ENCODE results near the gene PAX8. TPM values are rescaled to one million over a fixed set of nuclear protein-coding genes. Genes with fewer than 3 reads are reported as not detected.
"Not testable (repeated sequence)": the region's sequence is repeated elsewhere in the genome, so short reads cannot be mapped to it uniquely, and the experiment has no call there.

Gene PAX8
- total and polyA plus RNA-seq, 10 of the 15 experiments (the other 5 are each of a cell fraction or from before 2014, with no cell fraction given): 0.16 to 2.5 (median 0.97) TPM

- TF ChIP-seq IRF5 (IDR thresholded peaks at IDR 0.05; ENCODE audit: borderline replicate concordance) (no peak), RBBP5 (conservative IDR thresholded peaks at IDR 0.05) (no peak), TARDBP (IDR thresholded peaks at IDR 0.05; ENCODE audit: borderline replicate concordance) (no peak), MEF2A (IDR thresholded peaks at IDR 0.05; ENCODE audit: insufficient read depth, low read depth, low read length) (no peak), SIN3A (IDR thresholded peaks at IDR 0.05; ENCODE audit: low read depth, low read length) (no peak), POLR2AphosphoS2 (IDR thresholded peaks at IDR 0.05; ENCODE audit: low read depth, low read length) (no peak)
Observed at GRCh38 chr2:113291191-113291590, 12.5 kb upstream of the PAX8 start (continued).

- ATAC-seq; H2AFZ ChIP-seq (ENCODE audit: control insufficient read depth, low read depth, low read length); in situ Hi-C loops (cut with MboI); intact Hi-C loops (cut with micrococcal nuclease; ENCODE audit: unreplicated experiment); H3K27me3 ChIP-seq (replicated peaks in 1 of 2; ENCODE audit: control insufficient read depth in 2 of 2, insufficient read depth in 2 of 2, low read length in 1 of 2); CTCF ChIA-PET; DNase-seq (ENCODE audit: low read depth, low spot score); H3K4me1 ChIP-seq (ENCODE audit: control insufficient read depth, insufficient read depth, low read length); RAD21 ChIA-PET (ENCODE audit: unreplicated experiment); H3K4me2 ChIP-seq (ENCODE audit: control insufficient read depth, insufficient read depth); BruUV-seq (replicated peaks); H3K79me2 ChIP-seq (ENCODE audit: control insufficient read depth, insufficient read depth, low read length); H3K9ac ChIP-seq (ENCODE audit: control insufficient read depth, insufficient read depth, low read length); FAIRE-seq; H3K27ac ChIP-seq (ENCODE audit: control insufficient read depth, insufficient read depth); POLR2A ChIA-PET; SMC1A ChIA-PET (ENCODE audit: uncharacterized antibody, unreplicated experiment); H4K20me1 ChIP-seq (ENCODE audit: control insufficient read depth, insufficient read depth); H3K9me3 ChIP-seq (replicated peaks; ENCODE audit: control insufficient read depth, insufficient read depth, low read length); H3K36me3 ChIP-seq (ENCODE audit: control insufficient read depth in 2 of 2, insufficient read depth in 2 of 2, low read length in 1 of 2); H3K4me3 ChIP-seq: not testable (repeated sequence)
- WGBS (ENCODE audit: insufficient coverage, insufficient replicate concordance, low lambda C conversion rate, missing lambda C conversion rate): 37% methylated on average over 5 of the region's 5 CpGs
Observed at GRCh38 chr2:113288674-113289149, 10.0 kb upstream of the PAX8 start.

- CTCF ChIA-PET: interaction anchor here (1.0 kb wide), 1 partner anchor 84 kb away, joined by 4 read pairs; no protein-coding TSS in a partner anchor
- H3K4me2 ChIP-seq (ENCODE audit: control insufficient read depth, insufficient read depth); H3K4me1 ChIP-seq (ENCODE audit: control insufficient read depth, insufficient read depth, low read length); BruUV-seq (replicated peaks); ATAC-seq; H3K36me3 ChIP-seq (ENCODE audit: control insufficient read depth in 2 of 2, insufficient read depth in 2 of 2, low read length in 1 of 2); H3K27ac ChIP-seq (ENCODE audit: control insufficient read depth, insufficient read depth); in situ Hi-C loops (cut with MboI); H3K79me2 ChIP-seq (ENCODE audit: control insufficient read depth, insufficient read depth, low read length); H2AFZ ChIP-seq (ENCODE audit: control insufficient read depth, low read depth, low read length); RAD21 ChIA-PET (ENCODE audit: unreplicated experiment); SMC1A ChIA-PET (ENCODE audit: uncharacterized antibody, unreplicated experiment); H3K27me3 ChIP-seq (replicated peaks in 1 of 2; ENCODE audit: control insufficient read depth in 2 of 2, insufficient read depth in 2 of 2, low read length in 1 of 2); FAIRE-seq; DNase-seq (ENCODE audit: low read depth, low spot score); POLR2A ChIA-PET; H4K20me1 ChIP-seq (ENCODE audit: control insufficient read depth, insufficient read depth); H3K4me3 ChIP-seq; H3K9ac ChIP-seq (ENCODE audit: control insufficient read depth, insufficient read depth, low read length); intact Hi-C loops (cut with micrococcal nuclease; ENCODE audit: unreplicated experiment); H3K9me3 ChIP-seq (replicated peaks; ENCODE audit: control insufficient read depth, insufficient read depth, low read length): not testable (repeated sequence)
- WGBS (ENCODE audit: insufficient coverage, insufficient replicate concordance, low lambda C conversion rate, missing lambda C conversion rate): 9% methylated on average over 5 of the region's 6 CpGs
Observed at GRCh38 chr2:113288117-113288673, 9.5 kb upstream of the PAX8 start.

All from GM12878 (cell line).